NCI-H446 treated with DMSO at 0.1 percent for 48 hours (cell line): ENCODE results near the gene MCC.

Experiments
- DNase-seq: peaks from one replicate; lab custom pipeline; 2025; lab: John Stamatoyannopoulos, UW

The MCC gene

DNA sequence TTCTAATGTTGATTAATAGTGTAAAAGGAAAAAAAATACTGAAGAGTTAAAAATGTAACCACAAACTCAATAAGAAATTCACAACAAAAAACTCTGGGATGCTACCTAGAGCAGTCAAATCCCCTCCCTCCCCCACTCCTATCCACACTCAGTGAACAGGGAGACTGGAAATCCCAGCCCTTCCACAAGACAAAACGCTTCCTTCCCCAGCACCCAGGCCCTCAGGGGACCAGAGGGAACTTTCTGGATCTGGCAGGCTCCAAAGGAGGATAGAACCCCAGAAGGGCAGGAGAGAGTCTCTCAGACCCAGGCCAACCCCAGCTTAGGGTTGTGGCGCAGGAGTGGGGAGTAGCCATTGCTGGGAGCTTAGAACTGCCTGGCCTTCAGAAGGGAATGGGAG, 456.7 kb downstream of the MCC start:
- DNase-seq, result no peak

DNA sequence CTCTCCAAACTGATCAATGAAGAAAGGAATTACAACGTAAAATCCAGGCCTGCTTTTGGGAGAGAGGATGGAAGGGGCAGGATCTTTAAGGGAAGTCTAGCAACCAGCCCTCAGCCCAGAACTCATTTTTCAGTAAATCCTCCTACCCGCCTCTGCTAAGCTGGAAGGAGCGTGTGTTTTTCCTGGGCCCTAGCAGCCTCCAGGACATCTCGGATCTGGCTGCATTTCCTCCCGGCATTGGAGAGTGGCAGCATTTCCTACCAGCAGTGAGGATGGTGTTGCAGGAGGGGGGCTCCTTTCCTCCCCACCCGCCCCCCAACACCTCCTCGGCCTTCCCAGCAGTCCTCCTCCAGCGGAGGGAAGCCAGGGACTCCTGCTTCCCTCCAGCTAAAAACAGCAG, 457.1 kb downstream of the MCC start:
- no peak for DNase-seq

DNA sequence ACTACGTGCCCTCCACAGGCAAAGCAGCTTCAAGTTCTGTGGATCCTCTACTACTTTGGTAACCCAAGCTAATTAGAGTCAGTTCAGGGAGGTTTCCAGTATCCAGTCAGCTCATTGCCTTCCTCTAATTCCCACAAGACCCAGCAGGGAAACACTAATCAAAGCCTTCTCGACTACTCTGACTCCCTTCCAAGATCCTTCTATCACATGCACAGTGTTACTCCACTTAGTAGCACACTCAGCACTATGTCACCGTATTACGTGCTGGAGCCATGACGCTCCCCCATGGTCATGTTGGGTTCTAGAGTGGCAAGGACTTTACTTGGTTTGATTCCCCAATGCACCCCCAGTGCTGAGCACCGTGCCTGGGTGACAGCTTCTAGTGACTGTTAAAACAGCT, 458.6 kb downstream of the MCC start:
- DNase-seq, result no peak

DNA sequence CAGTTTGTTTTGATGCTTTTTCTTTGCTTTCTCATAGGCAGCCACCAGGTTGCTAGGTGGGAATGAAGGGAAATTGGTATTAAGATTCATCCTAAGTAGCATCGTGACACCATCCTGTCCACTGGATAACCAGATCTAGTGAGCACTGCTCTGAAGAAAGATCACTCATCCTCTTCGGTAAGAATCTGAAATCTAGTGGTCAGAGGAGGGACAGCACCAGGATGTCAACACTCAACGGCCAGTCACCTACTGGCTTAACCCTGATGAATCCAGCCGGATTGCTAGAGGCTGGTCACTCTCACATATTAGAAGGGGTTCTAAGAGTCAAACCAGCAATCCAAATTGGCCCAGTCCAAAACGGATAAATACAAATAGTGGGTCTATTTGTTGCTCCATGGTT, 460.8 kb downstream of the MCC start:
- DNase-seq, result no peak

DNA sequence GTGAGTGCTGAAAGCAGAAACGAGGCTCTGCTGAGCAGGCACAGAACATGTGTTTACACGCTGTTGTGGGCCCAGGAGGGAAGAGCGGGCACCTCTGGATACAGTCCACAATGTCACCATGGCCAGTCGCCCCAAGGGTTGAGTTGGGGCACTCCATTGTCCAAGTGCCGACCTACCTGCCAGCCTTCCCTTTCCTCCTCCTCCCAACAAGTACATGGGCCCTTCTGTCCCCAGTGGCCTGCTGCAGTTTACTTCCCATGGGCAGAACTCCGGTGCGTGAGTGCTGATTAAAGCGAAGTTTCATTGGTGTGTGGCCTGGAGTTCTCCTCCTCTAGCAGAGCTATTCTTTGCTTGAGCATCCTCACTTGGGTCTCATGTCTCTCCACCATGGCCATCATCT, 461.2 kb downstream of the MCC start:
- no peak for DNase-seq

DNA sequence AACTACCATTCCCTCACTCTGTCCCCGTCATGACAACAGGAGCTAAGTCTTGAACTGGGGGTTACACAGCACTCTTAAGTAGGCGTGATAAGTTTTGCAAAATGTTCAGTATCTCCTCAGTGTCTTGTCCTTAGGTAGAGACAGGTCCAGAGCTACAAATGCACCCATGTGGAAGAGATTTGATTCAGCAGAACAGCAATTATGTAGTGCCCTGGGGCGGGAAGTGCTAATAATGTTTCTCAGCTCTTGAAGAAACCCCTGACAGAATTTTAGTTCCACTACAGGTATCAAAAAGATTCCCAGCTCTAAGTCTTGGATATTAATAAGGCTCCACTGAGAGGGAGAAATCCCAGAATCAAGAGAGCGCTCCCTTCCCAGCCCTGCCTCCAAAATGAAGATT, 462.0 kb downstream of the MCC start:
- no peak for DNase-seq

DNA sequence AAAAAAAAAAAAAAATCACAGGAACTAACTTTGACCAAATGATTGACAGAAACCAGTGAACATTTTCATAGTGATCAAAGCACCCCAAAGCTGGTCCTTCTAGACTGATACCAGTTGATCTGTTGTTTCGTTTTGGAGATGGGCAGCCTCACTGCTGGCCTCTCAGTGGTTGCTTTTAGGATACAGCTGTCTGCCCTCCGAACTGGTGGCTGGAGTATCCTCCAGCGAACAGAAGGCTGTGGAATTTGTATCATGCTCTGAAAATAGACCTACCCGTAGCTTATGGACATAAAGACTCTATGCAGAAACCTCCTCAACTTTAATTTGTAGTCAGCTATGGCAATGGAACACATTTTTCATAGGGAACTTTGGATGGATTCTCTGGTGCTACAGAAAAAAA, 462.7 kb downstream of the MCC start:
- no peak for DNase-seq

DNA sequence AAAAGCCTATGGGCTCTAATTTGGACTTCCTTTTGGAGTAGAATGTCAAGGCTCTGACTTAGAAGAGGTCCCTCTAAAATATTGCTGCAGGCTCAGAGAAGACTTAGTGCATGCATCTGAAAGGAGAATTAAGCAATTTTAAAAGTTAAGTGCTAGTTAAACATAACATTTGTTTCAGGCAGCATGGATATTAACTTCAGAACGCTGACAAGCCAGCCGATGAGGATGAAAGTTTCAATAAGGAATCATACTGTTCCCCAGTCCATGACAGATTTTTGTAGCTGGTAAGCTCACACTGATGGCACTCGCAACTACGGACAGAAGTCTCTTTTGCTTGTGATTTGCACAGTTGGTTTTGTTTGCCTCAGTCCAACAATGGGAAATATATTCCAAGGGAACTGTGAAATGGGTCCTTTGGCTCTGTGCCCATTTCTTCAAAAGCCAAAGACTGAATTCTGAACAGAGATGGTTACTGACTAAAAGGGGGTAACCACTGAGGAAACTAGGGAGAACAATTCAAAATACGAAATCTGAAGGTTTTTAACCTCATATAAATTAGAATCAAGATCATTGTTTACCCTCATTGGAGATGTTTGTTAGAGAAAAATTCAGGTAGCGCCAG, 464.1 kb downstream of the MCC start:
- no peak for DNase-seq

DNA sequence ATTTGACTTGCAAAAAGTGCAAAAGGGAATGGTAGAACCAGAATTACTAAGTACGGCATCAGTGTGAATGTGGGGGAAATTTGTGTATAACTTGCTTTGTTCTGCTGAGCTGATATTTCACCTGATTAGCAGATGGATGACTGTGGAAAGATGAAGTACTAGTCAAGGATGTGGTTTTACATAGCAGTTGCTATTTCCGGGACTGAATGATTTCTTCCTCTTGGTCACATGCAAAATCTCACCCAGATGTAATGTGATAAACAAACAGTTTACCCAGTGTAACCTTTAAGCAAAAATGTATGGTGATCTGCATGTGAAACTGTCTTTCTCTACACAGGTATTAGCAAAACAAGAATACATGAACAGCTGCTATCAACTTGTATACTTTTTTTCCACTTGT, 465.6 kb downstream of the MCC start:
- DNase-seq, result no peak

DNA sequence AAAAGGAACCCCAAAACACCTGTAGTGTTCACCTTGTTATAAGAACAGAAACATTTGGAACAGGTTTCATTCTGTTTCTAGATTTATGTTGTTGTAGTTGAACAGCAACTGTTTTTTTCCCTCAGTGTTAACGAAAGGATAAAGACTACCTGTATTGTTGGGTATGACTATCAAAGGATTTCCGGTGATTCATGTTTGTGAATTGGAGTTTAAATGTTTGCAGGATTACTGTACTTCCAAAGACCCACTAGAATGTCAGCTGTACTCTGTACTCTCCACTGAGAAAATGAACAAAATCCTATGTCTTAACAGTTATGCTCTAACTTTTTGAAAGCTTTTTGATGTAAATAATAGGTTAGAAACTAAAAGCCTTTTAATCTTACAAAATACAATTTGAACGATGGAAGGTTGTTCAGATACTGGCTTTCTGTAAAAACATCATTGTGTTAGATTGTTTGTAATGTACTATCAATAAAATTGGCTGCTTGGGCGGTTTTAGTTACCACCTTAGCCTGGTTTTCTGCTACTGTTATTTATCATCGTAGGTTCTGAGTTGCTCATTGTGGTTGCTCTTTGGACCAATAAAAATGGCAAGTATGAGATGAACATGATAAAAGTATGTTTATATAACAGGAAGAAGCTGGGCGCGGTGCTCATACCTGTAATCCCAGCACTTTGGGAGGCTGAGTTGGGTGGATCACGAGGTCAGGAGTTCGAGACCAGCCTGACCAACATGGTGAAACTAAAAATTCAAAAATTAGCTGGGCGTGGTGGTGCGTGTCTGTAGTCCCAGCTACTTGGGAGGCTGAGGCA, 467.6 kb downstream of the MCC start:
- no peak for DNase-seq

DNA sequence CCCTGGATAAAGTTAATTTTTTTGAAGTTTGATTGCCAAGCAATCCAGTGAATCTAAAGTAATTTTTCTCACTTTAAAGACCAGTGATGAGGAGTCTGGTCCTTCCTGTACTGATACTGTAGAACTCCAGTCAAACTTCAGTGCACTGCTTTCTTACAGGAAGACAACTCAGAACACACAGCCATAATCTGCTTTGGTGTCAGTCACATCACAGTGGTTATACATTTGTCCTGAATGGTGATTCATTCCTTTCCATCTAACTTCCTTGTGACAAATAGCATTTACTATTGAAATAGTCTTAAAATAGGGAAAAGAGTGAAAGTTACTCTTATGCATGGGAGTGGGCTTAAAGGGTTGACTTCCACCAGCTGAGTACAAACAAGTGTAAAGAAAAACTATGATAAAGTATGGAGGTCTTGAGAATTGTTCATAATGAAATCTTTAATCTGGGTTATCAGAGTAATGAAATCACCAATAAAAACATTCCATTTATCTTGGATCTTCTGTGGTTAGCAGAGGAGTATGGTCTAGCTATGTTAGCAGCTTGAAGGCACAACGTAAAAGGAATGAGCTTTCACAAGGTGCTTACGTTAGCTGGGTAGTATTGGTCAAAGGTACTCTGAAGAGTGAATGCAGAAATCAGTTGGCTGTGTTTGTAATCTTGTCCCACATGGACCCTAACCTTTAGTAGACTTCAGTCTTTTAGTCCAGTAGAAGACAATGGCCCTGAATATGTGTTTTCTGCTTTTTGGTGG, 470.2 kb downstream of the MCC start:
- no peak for DNase-seq

DNA sequence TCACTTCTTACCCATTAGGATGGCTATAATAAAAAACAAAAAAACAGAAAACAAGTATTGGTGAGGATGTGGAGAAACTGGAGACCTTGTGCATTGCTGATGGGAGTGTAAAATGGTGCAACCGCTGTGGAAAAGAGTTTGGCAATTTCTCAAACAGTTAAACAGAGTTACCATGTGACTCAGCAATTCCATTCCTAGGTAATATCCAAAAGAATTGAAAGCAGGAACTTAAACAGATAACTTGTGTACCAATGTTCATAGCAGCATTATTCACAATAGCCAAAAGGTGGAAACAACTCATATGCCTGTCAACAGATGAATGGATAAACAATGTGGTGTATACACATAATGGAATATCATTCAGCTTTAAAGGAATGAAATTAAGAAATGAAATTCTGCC, 482.8 kb downstream of the MCC start:
- DNase-seq, result no peak

DNA sequence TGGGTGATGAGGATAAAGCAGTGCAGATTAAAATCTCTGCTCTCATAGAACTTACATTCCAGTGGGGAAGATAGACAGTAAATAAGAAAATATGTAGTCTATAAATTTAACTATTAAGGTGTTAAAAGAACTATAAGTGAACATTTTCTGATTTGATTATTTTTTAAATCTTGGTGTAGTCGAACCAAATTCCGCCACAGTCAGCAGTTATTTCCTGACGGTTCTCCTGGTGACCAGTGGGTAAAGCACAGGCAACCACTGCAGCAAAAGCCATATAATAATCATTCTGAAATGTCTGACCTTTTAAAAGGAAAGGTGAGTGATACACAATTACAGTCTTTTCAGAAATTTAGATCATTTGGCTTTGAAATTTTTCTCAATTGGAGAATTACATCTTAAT, 484.5 kb downstream of the MCC start:
- no peak for DNase-seq

DNA sequence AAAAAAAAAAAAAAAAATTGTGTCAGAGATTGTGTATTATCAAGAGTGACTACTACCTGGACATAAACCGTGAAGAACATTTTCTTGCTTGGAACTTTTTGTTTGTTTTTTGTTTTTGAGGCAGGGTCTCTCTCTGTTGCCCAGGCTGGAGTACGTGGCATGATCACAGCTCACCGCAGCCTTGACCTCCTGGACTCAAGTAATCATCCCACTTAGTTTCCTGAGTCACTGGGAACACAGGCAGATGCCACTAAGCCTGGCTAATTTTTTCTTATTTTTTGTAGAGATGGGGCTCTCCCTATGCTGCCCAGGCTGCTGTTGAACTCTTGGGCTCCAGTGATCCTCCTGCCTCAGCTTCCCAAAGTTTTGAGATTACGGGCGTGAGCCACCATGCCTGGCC, 485.8 kb downstream of the MCC start:
- no peak for DNase-seq

DNA sequence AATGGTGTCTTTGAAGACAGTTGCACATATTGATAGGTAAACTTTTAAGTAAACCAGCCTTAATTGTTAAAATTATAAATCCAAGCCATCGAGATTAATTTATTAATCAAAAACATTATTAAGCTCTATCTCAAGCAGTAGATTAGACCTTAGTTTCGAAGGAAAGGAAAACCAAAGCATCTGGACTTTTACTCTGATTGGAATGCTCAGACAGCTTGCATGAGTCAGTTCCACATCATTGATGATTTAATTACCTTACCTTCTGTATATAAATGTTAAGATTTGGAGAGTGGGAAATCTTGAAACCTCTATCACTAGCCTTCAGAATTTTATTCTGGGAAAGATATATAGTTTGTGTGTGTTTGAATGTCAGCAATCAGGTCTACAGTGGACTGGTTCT, 487.8 kb downstream of the MCC start:
- no peak for DNase-seq

DNA sequence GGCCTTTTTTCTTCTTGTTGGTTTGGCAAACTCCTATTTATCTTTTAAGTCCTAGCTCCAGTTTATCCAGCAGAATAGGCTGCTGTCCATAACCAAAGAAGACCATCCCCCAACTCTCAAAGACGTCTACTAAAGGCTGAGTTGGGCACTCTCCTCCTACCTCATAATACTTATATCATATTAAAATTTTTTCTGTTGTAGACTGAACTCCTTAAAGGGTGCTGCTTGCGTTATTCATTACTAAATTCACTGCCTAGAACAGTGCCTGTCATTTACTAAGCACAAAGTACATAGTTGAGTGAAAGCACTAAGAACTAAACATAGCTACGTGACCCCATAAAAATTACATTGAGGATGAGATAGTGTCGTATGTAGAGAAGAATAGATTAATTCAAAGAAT, 490.0 kb downstream of the MCC start:
- no peak for DNase-seq

DNA sequence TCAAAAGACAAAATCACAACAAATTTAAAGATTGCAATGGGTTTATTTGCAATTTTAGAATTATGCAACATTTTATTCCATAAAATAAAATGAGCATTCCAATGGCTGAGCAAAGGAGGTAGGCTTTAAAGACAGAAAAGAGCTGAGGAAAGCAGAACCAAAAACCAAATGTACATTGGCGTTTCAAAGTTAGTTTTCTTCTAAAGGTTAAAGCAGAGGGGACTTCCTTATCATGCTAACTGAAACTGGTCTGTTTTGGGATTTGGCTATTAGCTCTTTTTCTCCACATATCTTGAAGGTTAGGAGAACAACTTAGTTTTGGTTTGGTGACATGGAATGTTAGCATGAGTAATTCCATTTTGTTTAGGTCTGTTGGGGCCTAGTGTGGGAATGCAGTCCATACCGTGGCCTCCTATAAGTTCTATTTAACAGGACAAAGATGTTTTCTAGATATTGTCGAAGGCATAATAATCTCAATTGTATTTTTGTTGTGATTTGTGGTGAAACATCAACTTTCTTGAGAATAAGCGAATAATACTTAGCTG, 491.4 kb downstream of the MCC start:
- no peak for DNase-seq

DNA sequence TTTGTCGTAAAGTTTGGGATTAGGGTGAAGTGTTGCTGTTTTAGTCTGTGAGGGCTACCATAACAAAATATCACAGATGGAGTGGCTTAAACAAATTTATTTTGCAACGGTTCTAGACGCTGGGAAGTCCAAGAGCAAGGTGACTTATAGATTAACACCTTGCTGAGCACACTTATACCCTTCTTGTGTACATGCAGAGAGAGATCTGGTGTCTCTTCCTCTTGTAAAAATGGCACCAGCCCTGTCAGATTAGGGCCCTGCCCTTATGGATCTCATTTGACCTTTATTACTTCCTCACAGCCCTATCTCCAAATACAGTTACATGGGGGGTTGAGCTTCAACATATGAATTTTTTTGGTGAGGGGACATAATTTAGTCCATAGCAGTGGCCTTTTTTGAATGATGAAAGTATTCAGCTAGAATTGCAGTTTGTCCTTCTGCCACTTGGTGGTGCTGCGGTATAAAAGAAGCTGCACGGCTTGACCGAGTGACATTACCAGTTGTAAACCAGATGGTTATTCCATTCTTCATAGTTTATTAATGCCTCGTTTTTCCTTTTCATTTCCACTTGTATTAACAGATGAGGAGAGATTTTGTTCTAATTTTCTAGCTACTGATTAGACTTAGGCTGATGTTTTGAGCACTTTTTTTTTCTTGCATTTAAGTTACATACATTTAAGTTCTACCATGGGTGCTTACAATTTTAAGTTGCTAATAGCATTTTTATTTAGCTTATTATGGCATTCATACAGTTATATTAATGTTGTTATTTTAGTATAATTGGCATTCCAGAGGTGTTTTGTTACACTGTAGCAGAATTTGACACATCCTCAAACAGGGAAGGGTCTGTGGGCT, 492.3 kb downstream of the MCC start:
- DNase-seq, result peak; percentile 40

DNA sequence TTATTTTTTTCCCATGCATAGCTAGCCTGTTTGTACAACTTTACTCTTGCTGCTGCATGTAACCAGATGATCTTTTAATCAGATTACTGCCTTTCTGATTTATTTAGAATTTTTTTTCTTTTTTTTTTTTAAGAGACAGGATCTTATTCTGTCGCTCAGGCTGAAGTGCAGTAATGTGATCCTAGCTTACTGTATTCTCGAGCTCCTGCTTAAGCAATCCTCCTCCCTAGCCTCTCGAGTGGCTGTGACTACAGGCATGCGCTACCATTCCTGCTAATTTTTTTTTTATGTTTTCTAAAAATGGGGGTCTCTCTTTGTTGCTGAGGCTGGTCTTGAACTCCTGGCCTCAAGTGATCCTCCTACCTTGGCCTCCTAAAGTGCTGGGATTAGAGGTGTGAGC, 502.0 kb downstream of the MCC start:
- DNase-seq, result no peak

DNA sequence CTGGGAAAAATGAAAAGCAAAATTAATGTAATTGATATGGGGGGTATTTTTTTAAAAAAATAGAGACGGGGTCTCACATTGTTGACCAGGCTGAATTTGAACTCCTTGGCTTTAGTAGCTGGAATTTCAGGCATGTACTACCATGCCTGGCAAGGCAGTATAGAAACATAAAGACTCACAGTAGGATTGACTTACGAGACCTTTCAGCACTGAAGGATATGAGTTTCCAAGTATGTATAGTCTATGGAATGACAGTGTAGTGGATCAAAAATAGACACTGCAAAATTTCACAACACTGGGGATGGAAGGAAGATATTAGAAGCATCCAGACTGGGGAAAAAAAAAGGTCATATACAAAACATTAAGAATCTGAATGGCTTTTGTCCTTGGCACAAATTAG, 504.9 kb downstream of the MCC start:
- no peak for DNase-seq

DNA sequence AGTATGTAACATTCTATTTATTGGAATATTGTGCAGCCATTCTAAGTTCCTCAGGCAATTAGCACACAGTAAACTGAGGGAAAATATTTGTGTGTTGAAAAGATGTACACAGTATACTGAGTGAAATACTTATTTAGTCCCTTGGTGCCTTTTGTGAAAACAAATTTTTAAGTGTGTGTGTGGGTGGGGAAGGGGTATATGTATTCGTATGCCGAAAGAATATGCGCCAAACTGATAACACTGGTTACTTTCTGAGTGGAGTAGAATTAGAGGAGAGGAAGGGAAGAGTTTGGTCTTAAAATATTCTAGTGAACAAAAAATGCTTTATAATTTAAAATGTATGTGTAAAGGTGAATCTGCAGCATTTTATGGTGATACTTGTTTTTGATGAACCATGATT, 508.5 kb downstream of the MCC start:
- DNase-seq, result no peak

DNA sequence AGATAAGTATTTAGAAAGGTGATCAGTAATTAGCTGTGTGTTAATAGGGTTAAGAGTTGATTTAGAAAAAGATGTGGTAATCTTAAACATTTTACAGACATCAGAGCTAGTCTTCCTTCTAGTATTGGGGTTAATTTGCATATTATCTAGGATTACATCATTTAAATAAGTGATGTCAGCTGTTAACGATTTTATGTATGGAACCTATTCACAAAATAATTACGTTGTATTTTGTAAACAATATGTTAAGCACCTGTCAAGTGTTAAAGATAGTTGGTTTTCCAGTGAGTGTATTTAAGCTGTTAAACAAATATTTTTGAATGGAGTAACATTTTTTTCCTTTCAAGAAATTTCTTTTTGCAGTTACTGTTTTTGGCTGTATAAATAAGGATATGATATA, 509.4 kb downstream of the MCC start:
- no peak for DNase-seq
